A549 (cell line): ENCODE data around the gene ACACA. TPM values are rescaled to one million over a fixed set of nuclear protein-coding genes. Genes with fewer than 3 reads are reported as not detected.

Experiments
- ATAC-seq, 2 experiments: fragments of 200-7000 bp in 1 of 2; fragments of >200 bp in 1 of 2; cut with Nextera tagmentation in 1 of 2; cut with Tn5 transposase in 1 of 2; 3 replicates each; pipeline versions ENCODE4 v1.8.0 to v1.9.1; 2018 to 2020; ENCODE audit warnings: mild to moderate bottlenecking in 1 of 2, moderate library complexity in 1 of 2
- CTCF ChIA-PET: fragments of 300-600 bp; sonication (Branson Sonifier 250); formaldehyde crosslinking; extraction: SDS; loops from one replicate; lab custom pipeline; 2021; ENCODE audit warnings: antibody characterized with exemption, inconsistent platforms; lab: Yijun Ruan, JAX
- POLR2A ChIA-PET: fragments of 350-600 bp; formaldehyde crosslinking; extraction: SDS; loops from one replicate; lab custom pipeline; 2021; ENCODE audit warnings: antibody characterized with exemption, inconsistent platforms; lab: Yijun Ruan, JAX
- DNase-seq, 2 experiments: peaks; one replicate each; pipeline versions ENCODE4 v3.0.0 to v3.0.0-alpha.2; 2011 to 2016; ENCODE audit warnings: low read depth in 1 of 2, low spot score in 1 of 2
- FAIRE-seq: peaks from 2 replicates; lab custom pipeline; 2011; peaks lifted over from hg19 to GRCh38; lab: Jason Lieb, UNC
- H3K27ac ChIP-seq, 2 experiments: fragments of >200 bp; sonication (Bioruptor Twin); formaldehyde crosslinking; 3 replicates each; pipeline ENCODE4 v1.5.1; 2016 to 2017
- H3K4me1 ChIP-seq: fragments of >200 bp; sonication (Bioruptor Twin); formaldehyde crosslinking; 3 replicates; pipeline ENCODE4 v1.6.1; 2016
- H3K4me2 ChIP-seq: fragments of >200 bp; sonication (Bioruptor Twin); formaldehyde crosslinking; 3 replicates; pipeline ENCODE4 v1.6.1; 2016
- H3K4me3 ChIP-seq: fragments of >200 bp; sonication (Bioruptor Twin); formaldehyde crosslinking; 3 replicates; pipeline ENCODE4 v1.5.1; 2016
- H3K9me3 ChIP-seq: fragments of >200 bp; sonication (Bioruptor Twin); formaldehyde crosslinking; 3 replicates; pipeline ENCODE4 v1.6.1; 2016
- CBX2 ChIP-seq: fragments of 200-600 bp; sonication (generic); IDR thresholded peaks from 2 replicates; pipeline ENCODE4 v1.6.1; 2016; ENCODE audit warnings: low read depth, mild to moderate bottlenecking, borderline replicate concordance
- CEBPB ChIP-seq, 2 experiments: fragments of >200 bp in 1 of 2; sonication (Bioruptor Twin) in 1 of 2; formaldehyde crosslinking in 1 of 2; IDR thresholded peaks; 2 replicates each; pipeline ENCODE4 v1.6.1; 2012 to 2016
- CHD2 ChIP-seq: fragments of 150-350 bp; IDR thresholded peaks from 2 replicates; pipeline ENCODE4 v1.6.1; 2014; ENCODE audit warnings: low read length; ENCODE audit not compliant: partially characterized antibody
- CHD4 ChIP-seq: fragments of 200-600 bp; sonication (generic); IDR thresholded peaks from 2 replicates; pipeline ENCODE4 v1.6.1; 2016; ENCODE audit warnings: antibody characterized with exemption, mild to moderate bottlenecking, borderline replicate concordance
- EHF ChIP-seq: fragments of 250-450 bp; sonication (Bioruptor Pico); IDR thresholded peaks from 2 replicates; pipeline ENCODE4 v1.5.0; 2020; ENCODE audit warnings: mild to moderate bottlenecking
- ELK1 ChIP-seq: fragments of 150-350 bp; IDR thresholded peaks from 2 replicates; pipeline ENCODE4 v1.6.1; 2014; ENCODE audit warnings: low read depth, mild to moderate bottlenecking, low read length
- EP300 ChIP-seq, 2 experiments: fragments of >200 bp; sonication (Bioruptor Twin); formaldehyde crosslinking; IDR thresholded peaks; 2 replicates in 1 of 2; 3 replicates in 1 of 2; pipeline ENCODE4 v1.6.1; 2016 to 2017
- ESRRA ChIP-seq: fragments of 150-350 bp; IDR thresholded peaks from 2 replicates; pipeline ENCODE4 v1.6.1; 2014; ENCODE audit warnings: mild to moderate bottlenecking, low read length, borderline replicate concordance
- FOSL2 ChIP-seq, 2 experiments: fragments of 450-650 bp in 1 of 2; fragments of >200 bp in 1 of 2; sonication (Bioruptor Twin) in 1 of 2; formaldehyde crosslinking; IDR thresholded peaks; 2 replicates each; pipeline versions ENCODE4 v1.5.0 to v1.6.1; 2016 to 2020; ENCODE audit warnings: mild to moderate bottlenecking in 1 of 2, moderate library complexity in 1 of 2
- FOXS1 ChIP-seq: fragments of 250-450 bp; sonication (Bioruptor Pico); IDR thresholded peaks from 2 replicates; pipeline ENCODE4 v1.5.0; 2020; ENCODE audit warnings: mild to moderate bottlenecking, moderate library complexity
- GATA3 ChIP-seq: IDR thresholded peaks from 2 replicates; pipeline ENCODE4 v1.6.1; 2012; ENCODE audit warnings: borderline replicate concordance
- HES2 ChIP-seq: fragments of >200 bp; sonication (Bioruptor Twin); formaldehyde crosslinking; IDR thresholded peaks from 2 replicates; pipeline ENCODE4 v1.6.1; 2016
- HOXA7 ChIP-seq: fragments of 250-450 bp; sonication (Bioruptor Pico); IDR thresholded peaks from 2 replicates; pipeline ENCODE4 v1.5.0; 2020; ENCODE audit warnings: mild to moderate bottlenecking, moderate library complexity
- HOXB13 ChIP-seq: fragments of 250-450 bp; sonication (Bioruptor Pico); IDR thresholded peaks from 2 replicates; pipeline ENCODE4 v1.5.0; 2020; ENCODE audit warnings: low read depth, mild to moderate bottlenecking, moderate library complexity
- JUN ChIP-seq, 2 experiments: fragments of >200 bp; sonication (Bioruptor Twin); formaldehyde crosslinking; IDR thresholded peaks; 2 replicates in 1 of 2; 3 replicates in 1 of 2; pipeline ENCODE4 v1.6.1; 2016 to 2017
- KDM1A ChIP-seq: fragments of 200-600 bp; sonication (generic); IDR thresholded peaks from 2 replicates; pipeline ENCODE4 v1.6.1; 2016; ENCODE audit warnings: low read depth, mild to moderate bottlenecking
- MAZ ChIP-seq: fragments of 150-350 bp; IDR thresholded peaks from 2 replicates; pipeline ENCODE4 v1.6.1; 2014; ENCODE audit warnings: antibody characterized with exemption, low read depth, low read length, borderline replicate concordance
- NFE2L2 ChIP-seq: fragments of 150-350 bp; conservative IDR thresholded peaks from 2 replicates; pipeline ENCODE4 v1.6.1; 2014; ENCODE audit warnings: low read length
- NR3C1 ChIP-seq: fragments of >200 bp; sonication (Bioruptor Twin); formaldehyde crosslinking; IDR thresholded peaks from 3 replicates; pipeline ENCODE4 v1.6.1; 2017
- RARB ChIP-seq: fragments of 250-450 bp; sonication (Bioruptor Pico); IDR thresholded peaks from 2 replicates; pipeline ENCODE4 v1.8.0; 2021; ENCODE audit warnings: mild to moderate bottlenecking, moderate library complexity
- RCOR1 ChIP-seq: fragments of 150-350 bp; IDR thresholded peaks from 2 replicates; pipeline ENCODE4 v1.6.1; 2014; ENCODE audit warnings: antibody characterized with exemption, low read length, low read depth
- RFX5 ChIP-seq: fragments of 450-650 bp; IDR thresholded peaks from 2 replicates; pipeline ENCODE4 v1.7.1; 2014; ENCODE audit warnings: antibody characterized with exemption, mild to moderate bottlenecking, moderate library complexity
- SREBF2 ChIP-seq: fragments of 450-650 bp; IDR thresholded peaks from 2 replicates; pipeline ENCODE4 v1.6.1; 2014; ENCODE audit warnings: mild to moderate bottlenecking, moderate library complexity
- TP53 ChIP-seq: fragments of 250-450 bp; sonication (Bioruptor Pico); IDR thresholded peaks from 2 replicates; pipeline ENCODE4 v1.5.0; 2021; ENCODE audit warnings: mild to moderate bottlenecking, moderate library complexity
- ZC3H11A ChIP-seq: fragments of 450-650 bp; IDR thresholded peaks from 2 replicates; pipeline ENCODE4 v1.6.1; 2014; ENCODE audit warnings: antibody characterized with exemption, mild to moderate bottlenecking
- ZSCAN20 ChIP-seq: fragments of 250-450 bp; sonication (Bioruptor Pico); IDR thresholded peaks from 2 replicates; pipeline ENCODE4 v1.8.0; 2022; ENCODE audit warnings: mild to moderate bottlenecking, moderate library complexity
- WGBS: methylation state at CpG from one replicate; pipeline ENCODE4 v1.1.6; 2017; ENCODE audit errors: missing lambda C conversion rate; 5-methylcytosine and 5-hydroxymethylcytosine counted together
- polyA plus RNA-seq, 4 experiments: library from polyadenylated mRNA; depleted of rRNA in 3 of 4; stranded (reverse); fragments of >200 nt; fragmentation: RNase III in 1 of 4; extraction: RNeasy Plus Mini Kit Qiagen cat#74134 plus additional on column Dnase treatment in 1 of 4; gene quantifications; 2 replicates in 3 of 4; 3 replicates in 1 of 4; pipeline ENCODE4 v1.2.3, GENCODE V29; 2011 to 2017
- TF ChIP-seq, protein P1 (sequence below): fragments of >200 bp; sonication (Bioruptor Twin); formaldehyde crosslinking; IDR thresholded peaks from 3 replicates; pipeline ENCODE4 v1.5.1; 2016

Gene ACACA
- polyA plus RNA-seq, 2 of the 4 experiments (the other 2 are of a cell fraction) = 51.8 to 112 TPM

- FAIRE-seq (no peak), ATAC-seq (peak; percentile 72), DNase-seq (peak in 1 of 2 experiments; percentile 34)
- Histone ChIP-seq H3K9me3 (no peaks in the 10 kb centered on the region), H3K4me3 (no peak overlapping the region), H3K4me1 (peaks cover 25% of the 10 kb centered on the region), H3K27ac (no peak overlapping the region; a peak in 1 of 6 replicates), H3K4me2 (peak overlapping the region; percentile 57)
- WGBS = 43% methylated on average over 3 of the region's 3 CpGs
- TF ChIP-seq CBX2 (no peak), EP300 (IDR thresholded peaks at IDR 0.05) (no peak), CHD2 (no peak), ZC3H11A (no peak), JUN (IDR thresholded peaks at IDR 0.05) (no peak), SREBF2 (no peak)
- CTCF ChIA-PET = interaction anchor here (0.7 to 12.2 kb wide), 3 partner anchors 17 to 152 kb away, joined by 3 to 204 read pairs (median 3); partner anchors contain the start of gene C17orf78
- POLR2A ChIA-PET = no interaction called here
Measured at GRCh38 chr17:37392024-37392590, 14.5 kb downstream of the ACACA start.

DNA sequence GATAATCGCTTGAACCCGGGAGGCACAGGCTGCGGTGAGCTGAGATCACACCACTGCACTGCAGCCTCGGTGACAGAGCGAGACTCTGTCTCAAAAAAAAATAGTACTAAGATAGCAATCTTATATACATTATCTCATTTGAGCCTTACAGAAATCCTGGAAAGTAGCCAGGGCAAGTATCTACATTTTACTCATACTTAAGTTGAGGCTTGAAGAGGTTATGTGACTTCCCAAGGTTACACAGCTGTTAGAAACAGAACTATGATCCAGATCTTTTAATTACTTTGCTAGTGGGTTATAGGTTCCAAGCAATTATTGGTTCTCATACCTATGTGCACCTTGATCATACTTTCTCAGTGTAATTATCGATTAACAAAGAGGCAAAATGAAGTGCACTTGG lies 15.5 kb downstream of the ACACA start:
- 89% methylated on average over 6 of the region's 6 CpGs for WGBS
- H3K9me3 ChIP-seq = no peaks in the 10 kb centered on the region
- no peak for DNase-seq
- POLR2A ChIA-PET = no interaction called here
- FAIRE-seq = no peak
- CTCF ChIA-PET = interaction anchor here (0.6 to 12.2 kb wide), 5 partner anchors 16 to 972 kb away, joined by 3 to 204 read pairs (median 3); partner anchors contain the start of gene C17orf78
- H3K4me1 ChIP-seq = peaks cover 25% of the 10 kb centered on the region
- TF ChIP-seq RFX5 (no peak), MAZ (no peak), CHD4 (no peak), TP53 (no peak), HOXA7 (CRISPR knock-in tag) (no peak), ZSCAN20 (CRISPR knock-in tag) (no peak), CEBPB (IDR thresholded peaks at IDR 0.05) (no peak), HES2 (no peak), GATA3 (no peak), NFE2L2 (no peak), FOSL2 (IDR thresholded peaks at IDR 0.05) (no peak), FOSL2 (CRISPR knock-in tag; IDR thresholded peaks at IDR 0.05) (no peak)
- TF ChIP-seq, protein P1, sequence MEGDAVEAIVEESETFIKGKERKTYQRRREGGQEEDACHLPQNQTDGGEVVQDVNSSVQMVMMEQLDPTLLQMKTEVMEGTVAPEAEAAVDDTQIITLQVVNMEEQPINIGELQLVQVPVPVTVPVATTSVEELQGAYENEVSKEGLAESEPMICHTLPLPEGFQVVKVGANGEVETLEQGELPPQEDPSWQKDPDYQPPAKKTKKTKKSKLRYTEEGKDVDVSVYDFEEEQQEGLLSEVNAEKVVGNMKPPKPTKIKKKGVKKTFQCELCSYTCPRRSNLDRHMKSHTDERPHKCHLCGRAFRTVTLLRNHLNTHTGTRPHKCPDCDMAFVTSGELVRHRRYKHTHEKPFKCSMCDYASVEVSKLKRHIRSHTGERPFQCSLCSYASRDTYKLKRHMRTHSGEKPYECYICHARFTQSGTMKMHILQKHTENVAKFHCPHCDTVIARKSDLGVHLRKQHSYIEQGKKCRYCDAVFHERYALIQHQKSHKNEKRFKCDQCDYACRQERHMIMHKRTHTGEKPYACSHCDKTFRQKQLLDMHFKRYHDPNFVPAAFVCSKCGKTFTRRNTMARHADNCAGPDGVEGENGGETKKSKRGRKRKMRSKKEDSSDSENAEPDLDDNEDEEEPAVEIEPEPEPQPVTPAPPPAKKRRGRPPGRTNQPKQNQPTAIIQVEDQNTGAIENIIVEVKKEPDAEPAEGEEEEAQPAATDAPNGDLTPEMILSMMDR = no peak
- no peak overlapping the region for H3K4me2 ChIP-seq
- H3K27ac ChIP-seq = no peak overlapping the region
- ATAC-seq = no peak
- no peak overlapping the region for H3K4me3 ChIP-seq

DNA sequence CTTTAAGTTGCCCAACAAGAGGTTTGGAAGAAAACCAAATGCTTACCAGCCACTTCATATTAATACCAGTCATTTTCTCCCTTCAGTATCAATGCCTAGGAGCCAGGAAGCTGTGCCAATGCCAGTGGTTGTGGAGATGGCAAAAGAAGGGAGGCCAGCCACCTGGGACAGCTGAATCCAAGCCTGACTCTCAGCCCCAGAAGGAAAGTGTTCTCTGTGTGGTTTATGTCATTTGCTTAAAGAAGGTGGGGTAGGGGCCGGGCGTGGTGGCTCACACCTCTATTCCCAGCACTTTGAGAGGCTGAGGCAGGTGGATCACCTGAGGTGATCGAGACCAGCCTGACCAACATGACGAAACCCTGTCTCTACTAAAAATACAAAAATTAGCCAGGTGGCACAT lies 17.5 kb downstream of the ACACA start:
- no peaks in the 10 kb centered on the region for H3K9me3 ChIP-seq
- H3K4me3 ChIP-seq = no peak overlapping the region
- CTCF ChIA-PET = interaction anchor here (1.2 to 12.2 kb wide), 3 partner anchors 14 to 102 kb away, joined by 5 to 204 read pairs (median 6); partner anchors contain the start of gene C17orf78
- TF ChIP-seq CHD4 (no peak), RCOR1 (no peak), ZC3H11A (no peak), NR3C1 (no peak), RARB (CRISPR knock-in tag) (no peak), FOXS1 (CRISPR knock-in tag) (no peak), JUN (IDR thresholded peaks at IDR 0.05) (no peak), FOSL2 (IDR thresholded peaks at IDR 0.05) (no peak), FOSL2 (CRISPR knock-in tag; IDR thresholded peaks at IDR 0.05) (no peak), ELK1 (no peak), KDM1A (no peak), TP53 (no peak), HOXB13 (CRISPR knock-in tag) (no peak), ESRRA (no peak), EHF (no peak), NFE2L2 (no peak), ZSCAN20 (CRISPR knock-in tag) (no peak)
- TF ChIP-seq, all 56 proteins: peak for 0
- WGBS = 98% methylated on average over 4 of the region's 4 CpGs
- Histone ChIP-seq H3K4me1 (peaks cover 32% of the 10 kb centered on the region), H3K4me2 (no peak overlapping the region), H3K27ac (no peak overlapping the region)
- DNase-seq (no peak), ATAC-seq (no peak), FAIRE-seq (no peak)
- POLR2A ChIA-PET = no interaction called here
